Keratinocyte (primary cell): ENCODE results near the gene ATXN2.

Experiments used
- EZH2 ChIP-seq: IDR thresholded peaks from one replicate; pipeline ENCODE4 v1.6.1; 2012; ENCODE audit warnings: inconsistent platforms, mild to moderate bottlenecking, low read length, moderate library complexity
- TF ChIP-seq, protein P1 (sequence below), 3 experiments: IDR thresholded peaks in 1 of 3; conservative IDR thresholded peaks in 1 of 3; optimal IDR thresholded peaks in 1 of 3; 2 replicates in 2 of 3; 3 replicates in 1 of 3; pipeline versions ENCODE3 to v1.5.1; 2011; ENCODE audit warnings: low read length in 3 of 3, mild to moderate bottlenecking in 3 of 3, moderate library complexity in 2 of 3, control low read depth in 1 of 3, inconsistent platforms in 1 of 3; ENCODE audit not compliant: insufficient read depth in 2 of 3; ENCODE audit errors: extremely low read depth in 1 of 3

DNA sequence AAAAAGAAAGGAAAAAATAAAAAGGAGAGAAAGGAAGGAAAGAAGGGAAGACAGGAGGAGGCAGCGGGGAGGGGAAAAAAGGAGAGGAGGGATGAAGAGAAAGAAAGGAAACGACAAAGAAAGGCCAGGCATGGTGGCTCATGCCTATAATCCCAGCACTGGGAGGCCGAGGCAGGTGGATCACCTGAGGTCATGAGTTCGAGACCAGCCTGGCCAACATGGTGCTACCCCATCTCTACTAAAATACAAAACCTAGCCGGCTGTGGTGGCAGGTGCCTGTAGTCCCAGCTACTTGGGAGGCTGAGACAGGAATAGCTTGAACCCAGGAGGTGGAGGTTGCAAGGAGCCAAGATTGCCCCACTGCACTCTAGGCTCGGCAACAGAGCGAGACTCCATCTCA is 18.4 kb downstream of the ATXN2 start:
- TF ChIP-seq, protein P1, sequence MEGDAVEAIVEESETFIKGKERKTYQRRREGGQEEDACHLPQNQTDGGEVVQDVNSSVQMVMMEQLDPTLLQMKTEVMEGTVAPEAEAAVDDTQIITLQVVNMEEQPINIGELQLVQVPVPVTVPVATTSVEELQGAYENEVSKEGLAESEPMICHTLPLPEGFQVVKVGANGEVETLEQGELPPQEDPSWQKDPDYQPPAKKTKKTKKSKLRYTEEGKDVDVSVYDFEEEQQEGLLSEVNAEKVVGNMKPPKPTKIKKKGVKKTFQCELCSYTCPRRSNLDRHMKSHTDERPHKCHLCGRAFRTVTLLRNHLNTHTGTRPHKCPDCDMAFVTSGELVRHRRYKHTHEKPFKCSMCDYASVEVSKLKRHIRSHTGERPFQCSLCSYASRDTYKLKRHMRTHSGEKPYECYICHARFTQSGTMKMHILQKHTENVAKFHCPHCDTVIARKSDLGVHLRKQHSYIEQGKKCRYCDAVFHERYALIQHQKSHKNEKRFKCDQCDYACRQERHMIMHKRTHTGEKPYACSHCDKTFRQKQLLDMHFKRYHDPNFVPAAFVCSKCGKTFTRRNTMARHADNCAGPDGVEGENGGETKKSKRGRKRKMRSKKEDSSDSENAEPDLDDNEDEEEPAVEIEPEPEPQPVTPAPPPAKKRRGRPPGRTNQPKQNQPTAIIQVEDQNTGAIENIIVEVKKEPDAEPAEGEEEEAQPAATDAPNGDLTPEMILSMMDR (optimal IDR thresholded peaks at IDR 0.05 in 1 of 3, IDR thresholded peaks at IDR 0.05 in 1 of 3, conservative IDR thresholded peaks at IDR 0.05 in 1 of 3; ENCODE audit: extremely low read depth in 1 of 3, insufficient read depth in 2 of 3, low read length in 3 of 3) = no peak
- TF ChIP-seq EZH2 = no peak
